Lung microvascular endothelial cell (primary cell): ENCODE data around the gene GRK4. TPM values are rescaled to one million over a fixed set of nuclear protein-coding genes. Genes with fewer than 3 reads are reported as not detected.
"Not testable (repeated sequence)": the region's sequence is repeated elsewhere in the genome, so short reads cannot be mapped to it uniquely, and the experiment has no call there.

Source experiments
- DNase-seq, 2 donors: peaks; one replicate each; pipeline versions ENCODE4 v3.0.0 to v3.0.0-alpha.2; 2010; ENCODE audit warnings: low read depth in 2 of 2
- total RNA-seq: library from RNA; depleted of rRNA; stranded (reverse); fragments of >200 nt; gene quantifications from 2 replicates; pipeline ENCODE4 v1.2.1, GENCODE V29; 2014

GRK4 gene
- total RNA-seq, 1 donor from 2014 or later, result 3.0 TPM

DNA sequence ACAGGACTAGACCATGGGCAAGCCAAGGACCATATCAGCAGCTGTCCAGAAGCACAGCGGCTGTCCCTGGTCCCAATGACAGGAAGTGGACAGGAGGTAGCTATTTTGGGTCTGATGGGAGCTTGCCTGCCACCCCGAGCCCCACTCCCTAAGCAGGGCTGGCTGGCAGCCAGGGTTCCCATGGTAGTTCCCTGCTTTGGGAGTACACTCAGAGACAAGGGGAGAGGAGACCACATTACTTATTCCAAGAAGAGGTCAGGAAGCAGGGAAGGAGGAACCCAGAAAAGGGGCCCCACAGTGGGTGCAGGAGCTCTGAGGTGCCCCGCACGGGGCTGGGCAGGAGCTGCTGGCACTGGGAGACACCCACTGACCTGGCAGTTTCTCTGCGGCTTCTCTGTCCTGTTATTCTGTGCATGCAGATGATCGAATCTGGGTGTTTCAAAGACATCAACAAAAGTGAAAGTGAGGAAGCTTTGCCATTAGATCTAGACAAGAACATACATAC lies 74.6 kb downstream of the GRK4 start:
- no peak for DNase-seq

DNA sequence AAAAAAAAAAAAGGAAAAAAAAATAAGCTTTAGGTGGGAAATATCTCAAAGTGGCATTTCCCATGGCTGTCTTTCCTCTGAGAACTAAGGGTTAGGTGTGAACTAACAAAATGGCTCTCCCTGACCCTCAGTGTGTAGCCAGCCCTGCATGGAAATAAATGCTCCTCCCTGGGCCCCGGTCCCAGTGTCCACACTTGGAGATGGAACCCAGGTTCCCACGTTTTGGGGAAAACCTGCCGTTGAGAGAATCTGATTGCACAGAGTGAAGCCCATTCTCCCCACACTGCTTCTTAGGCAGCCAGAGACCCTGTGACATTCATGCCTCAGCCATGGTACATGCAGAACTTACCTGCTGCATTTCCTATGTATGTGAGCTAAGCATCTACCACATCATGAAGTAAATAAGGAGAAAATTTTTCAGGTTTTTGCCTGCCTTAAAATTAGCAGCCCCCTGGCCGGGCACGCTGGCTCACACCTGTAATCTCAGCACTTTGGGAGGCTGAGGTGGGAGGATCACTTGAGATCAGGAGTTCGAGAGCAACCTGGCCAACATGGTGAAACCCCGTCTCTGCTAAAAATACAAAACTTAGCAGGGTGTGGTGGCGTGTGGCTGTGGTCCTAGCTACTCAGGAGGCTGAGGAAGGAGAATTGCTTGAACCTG lies 76.5 kb downstream of the GRK4 start:
- no peak for DNase-seq

DNA sequence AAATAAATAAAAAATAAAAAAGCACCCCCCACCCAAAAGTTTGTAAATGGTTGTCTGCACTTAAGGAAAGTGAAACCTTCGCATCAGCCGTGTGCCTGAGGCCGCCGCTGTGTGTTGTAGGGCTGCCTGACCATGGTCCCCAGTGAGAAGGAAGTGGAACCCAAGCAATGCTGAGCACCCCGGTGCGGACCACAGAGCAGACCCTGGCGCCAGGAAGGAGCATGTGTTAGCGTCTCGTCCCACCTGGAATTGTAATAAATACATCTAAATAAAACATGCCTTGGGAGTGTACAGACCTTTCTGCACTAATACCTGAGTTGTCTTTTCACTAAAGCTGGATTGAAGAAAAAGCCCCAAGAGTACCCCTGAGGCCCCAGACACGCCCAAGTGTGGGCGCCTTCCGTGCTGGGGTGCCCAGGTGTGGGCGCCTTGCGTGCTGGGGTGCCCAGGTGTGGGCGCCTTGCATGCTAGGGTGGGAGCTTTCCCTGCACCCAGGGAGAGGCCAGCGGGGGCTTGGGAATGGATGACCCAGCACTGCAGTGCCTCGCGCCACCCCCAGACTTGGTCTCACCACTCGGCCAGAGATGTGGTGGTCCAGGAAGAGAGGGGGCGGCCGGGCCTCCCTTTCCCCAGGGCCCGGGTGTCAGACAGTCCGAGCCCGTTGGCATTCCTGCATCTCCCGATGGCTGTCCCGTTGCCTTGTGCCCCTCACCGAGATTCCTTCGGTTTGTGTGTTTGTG lies 77.3 kb downstream of the GRK4 start:
- DNase-seq, result no peak

DNA sequence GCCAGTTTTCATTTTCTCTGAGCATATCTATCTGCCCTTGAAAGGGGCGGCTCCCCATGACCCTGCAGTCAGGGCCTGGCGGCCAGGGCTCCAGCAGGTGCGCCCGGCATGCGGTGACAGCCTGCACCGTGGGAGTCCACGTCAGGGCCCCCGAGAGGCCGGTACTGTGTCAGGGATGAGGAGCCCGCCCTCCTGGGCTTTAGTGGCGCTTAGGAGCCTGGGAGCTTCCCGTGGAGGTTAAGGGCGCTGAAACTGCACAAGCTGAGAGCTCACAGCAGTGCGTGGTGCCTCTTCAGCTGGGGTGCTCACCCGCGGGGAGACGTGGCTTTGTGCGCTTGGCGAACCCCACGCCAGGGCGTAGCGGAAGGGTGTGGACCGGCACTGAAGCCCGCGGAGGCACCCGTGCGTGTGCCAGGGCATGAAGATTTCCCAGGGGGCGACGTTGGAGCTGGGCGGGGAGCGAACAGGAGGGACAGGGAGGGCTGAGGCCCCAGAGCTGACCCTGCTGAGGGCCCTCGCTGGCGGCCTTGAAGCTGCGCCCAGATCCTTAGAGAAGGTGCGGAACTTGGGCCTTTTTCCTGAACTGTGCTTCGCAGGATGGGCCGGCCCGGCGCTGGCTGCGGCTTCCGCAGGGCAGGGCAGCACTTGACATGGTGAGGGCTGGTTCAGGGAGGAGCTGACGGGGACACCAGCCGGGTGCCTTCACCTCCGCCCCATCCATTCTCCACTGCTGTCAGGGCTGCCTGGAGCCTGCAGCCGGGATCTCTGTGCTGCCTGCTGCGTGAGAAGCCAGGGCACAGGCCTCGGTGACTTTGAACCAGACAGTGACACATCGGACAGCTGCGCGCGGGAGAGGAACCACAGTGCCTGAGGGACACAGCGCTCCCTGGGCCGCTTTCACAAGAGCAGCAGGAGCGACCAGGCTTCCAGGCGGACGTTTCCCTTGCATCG lies 78.1 kb downstream of the GRK4 start:
- DNase-seq, result peak; percentile 44 to 70

DNA sequence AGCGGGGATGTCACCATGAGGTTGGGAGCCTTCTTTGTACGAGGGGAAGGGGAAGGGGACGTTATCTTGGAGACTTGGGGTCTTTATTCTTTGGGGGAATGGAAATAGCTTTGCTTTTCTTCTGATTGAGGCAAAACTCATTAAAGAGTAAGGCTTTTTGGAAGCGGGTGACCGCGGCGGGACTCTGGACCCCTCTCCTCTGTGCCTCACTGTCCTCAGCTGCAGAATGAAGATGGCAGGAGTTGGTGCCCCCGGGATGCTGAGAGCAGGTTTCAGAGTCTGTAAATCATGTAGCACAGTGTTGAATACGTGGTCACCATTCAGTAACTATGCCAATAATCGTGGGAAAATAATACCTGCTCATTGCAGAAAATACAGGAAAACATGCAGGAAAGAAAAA lies 78.9 kb downstream of the GRK4 start:
- DNase-seq, result no peak

DNA sequence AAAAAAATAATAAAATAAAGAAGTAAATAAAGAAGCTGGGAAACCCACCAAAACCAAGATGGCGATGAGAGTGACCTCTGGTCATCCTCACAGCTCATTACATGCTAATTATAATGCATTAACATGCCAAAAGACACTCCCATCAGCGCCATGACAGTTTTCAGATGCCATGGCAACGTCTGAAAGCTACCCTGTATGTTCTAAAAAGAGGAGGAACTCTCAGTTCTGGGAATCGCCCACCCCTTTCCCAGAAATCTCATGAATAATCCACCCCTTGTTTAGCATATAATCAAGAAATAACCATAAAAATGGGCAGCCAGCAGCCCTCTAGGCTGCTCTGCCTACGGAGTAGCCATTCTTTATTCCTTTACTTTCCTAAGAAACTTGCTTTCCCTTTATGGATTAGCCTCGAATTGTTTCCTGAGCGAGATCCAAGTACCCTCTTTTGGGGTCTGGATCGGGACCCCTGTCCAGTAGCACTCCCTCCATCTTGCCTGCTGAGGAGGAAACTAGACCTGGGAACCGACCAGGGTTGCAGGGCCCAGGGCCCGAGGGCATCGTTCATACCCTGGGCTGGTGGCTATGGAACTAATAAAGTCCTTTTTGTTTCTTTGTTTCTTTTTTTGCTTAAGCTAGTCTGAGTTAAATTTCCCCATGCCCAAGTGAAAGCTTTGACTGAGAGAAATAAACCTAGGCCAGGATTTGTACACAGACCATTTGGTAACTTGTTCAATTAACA lies 80.1 kb downstream of the GRK4 start:
- no peak for DNase-seq

DNA sequence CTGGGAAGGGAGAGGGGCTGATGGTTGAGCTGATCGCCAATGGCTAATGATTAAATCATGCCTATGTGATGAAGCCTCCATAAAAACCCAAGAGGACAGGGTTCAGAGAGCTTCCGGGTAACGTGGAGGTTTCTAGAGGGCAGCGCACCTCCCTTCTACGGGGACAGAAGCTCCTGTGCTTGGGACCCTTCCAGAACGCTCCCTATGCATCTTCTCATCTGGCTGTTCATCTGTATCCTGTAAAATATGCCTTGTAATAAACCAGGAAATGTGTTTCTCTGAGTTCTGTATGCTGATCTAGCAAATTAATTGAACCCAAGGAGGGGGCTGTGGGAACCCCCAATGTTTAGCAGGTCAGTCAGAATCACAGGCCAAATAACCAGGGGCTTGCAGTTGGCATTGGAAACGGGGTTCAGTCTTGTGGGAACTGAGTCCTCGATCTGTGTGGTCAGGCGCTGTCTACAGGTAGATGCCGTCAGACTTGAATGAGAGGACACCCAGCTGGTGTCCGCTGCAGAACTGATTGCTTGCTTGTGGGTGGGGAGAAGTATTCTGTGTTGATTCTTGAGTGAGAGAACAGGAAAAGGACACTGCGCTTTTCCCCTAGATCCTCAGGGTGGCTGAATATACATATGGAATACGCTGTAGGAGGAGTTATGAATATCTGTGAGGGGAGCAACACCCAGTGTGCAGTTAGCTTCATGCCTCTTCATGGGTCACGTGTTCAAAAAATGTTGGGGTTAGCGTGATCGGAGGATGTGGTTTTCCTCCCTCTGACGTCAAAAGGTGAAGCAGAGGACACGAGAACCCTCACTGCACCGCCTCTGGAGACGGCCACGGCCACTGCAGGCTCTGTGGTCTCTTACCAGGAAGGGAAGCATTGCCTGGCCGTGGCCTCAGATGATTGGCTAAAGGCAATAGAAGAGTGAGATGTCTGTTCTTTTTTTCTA lies 81.8 kb downstream of the GRK4 start:
- DNase-seq, result peak in 1 of 2 donors; percentile 59

DNA sequence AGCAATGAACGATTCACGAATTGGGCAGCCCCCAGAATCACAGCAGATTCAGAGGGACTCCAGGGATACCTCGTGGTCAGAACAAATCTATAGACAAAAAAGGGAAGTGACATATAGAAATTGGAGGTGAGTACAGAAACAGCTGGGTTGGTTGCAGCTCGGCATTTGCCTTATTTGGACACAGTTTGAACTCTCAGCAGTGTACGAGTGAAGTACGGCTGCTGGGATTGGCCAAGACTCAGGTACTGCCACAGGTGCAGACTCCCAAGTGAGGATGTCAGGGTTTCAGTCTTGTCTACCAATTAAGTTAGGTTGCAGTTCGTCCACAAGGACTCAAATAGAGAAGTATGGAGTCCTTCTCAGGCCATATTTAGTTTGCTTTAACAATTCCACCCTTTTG lies 82.8 kb downstream of the GRK4 start:
- DNase-seq, result no peak

DNA sequence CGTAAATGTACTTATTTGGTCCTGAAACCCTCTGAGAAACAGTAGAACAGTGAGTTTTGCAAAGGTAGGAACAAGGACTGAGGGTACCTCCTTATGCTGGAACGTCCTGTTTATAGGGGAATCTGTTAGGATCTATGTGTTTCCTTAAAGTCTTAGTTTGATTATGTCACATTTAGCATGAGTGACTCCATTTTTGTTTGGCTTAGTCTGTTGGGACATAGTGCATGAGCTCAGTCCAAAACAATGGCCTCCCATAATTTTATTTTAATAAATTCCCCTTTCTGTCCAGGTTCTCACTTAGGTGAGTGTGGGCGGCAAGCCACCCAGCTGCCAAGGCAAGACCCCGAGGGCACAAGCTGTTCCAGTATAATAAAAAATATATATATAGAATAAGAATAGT lies 83.3 kb downstream of the GRK4 start:
- no peak for DNase-seq

DNA sequence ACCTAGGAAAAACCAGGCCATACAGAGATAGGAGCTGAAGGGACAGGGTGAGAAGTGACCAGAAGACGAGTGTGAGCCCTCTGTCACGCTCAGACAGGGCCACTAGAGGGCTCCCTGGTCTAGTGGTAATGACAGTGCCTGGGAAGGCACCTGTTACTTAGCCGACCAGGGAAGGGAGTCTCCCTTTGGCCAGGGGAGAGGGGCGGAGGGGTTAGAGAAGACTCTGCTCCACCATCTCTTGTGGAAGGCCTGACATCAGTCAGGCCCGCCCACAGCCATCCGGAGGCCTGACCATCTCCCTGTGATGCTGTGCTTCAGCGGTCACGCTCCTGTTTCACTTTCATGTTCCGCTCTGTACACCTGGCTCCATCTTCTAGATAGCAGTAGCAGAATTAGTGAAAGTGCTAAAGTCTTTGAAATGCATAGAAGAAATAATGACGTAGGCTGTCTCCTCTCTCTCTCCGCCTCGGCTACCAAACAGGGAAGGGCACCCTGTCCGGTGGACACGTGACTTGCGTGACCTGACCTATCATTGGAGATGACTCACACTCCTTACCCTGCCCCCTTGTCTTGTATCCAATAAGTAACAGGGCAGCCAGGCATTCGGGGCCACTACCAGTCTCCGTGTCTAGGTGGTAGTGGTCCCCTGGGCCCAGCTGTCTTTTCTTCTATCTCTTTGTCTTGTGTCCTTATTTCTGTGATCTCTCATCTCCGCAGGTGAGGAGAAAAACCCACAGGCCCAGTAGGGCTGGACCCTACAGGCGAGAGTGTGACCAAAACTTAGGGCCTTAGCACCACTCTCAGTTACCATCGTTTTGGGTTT lies 84.3 kb downstream of the GRK4 start:
- DNase-seq, result peak; percentile 60 to 69

DNA sequence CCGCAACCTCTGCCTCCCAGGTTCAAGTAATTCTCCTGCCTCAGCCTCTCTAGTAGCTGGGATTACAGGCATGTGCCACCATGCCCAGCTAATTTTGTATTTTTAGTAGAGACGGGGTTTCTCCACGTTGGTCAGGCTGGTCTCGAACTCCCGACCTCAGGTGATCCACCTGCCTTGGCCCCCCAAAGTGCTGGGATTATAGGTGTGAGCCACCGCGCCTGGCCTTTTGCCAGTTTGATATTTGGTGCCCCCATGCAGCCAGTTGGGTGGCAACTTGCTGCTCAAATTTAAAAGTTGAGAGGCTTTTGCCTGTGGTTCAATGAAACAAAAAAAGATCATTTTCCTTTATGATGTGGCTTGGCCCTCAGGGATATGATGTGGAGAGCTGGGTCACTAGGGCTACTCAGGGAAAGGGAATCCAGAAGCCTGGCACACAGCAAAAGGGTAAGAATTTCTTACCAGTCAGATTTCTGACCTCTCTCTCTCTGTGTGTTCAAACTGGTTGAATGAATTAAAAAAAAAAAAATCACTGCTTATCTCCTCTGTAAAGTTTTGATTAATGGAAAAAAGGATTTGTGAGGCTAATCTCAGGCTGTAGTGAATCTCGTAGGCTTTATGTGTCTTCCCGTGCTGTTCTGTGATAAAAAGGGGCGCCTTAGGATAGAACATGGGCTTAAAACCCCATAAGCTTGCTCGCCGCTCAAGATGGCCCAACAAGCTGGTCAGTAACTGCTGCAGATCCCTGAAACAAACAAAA lies 87.9 kb downstream of the GRK4 start:
- DNase-seq, result not testable (repeated sequence)

DNA sequence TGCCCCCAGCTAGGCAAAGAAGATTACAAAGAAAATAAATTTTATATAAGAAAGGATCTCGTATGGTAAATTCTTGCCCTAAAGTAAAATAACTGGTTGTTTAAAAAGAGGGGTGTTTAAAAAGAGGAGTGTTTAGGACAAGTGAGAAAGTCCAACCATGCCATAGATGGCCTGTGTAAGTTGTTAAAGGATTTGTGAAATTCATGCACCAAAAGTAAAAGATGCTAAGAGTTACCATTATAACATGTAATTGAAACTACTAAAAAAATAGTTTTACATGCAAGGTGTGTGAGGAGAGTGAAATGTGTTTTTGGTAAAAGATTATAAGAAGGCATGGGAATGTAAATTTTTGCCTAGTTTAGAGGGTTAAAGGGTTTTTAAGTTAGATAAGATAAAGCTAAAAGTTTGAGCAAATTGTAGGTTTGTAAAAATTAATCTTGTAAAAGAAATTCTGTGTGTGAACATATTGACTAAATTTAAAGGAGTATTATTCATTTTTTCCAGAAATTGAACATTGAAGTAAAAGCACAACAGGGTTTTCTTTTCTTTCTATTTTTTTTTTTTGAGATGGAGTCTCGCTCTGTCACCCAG lies 90.9 kb downstream of the GRK4 start:
- no peak for DNase-seq

DNA sequence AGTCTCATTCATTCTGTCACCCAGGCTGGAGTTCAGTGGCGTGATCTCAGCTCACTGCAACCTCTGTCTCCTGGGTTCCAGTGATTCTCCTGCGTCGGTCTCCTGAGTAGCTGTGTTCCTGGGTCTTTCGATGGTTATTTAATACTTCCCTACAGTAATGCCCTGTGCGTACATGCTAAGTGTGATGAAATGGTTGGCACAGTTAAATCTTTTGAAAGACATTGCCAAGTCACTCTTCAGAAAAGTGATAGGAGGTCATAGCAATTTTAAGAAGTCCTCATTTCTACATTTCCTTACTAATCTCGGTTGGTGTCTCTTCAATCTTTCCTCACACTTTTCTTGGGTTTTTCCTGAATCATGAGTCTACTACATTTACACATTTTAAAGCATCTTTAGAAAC lies 96.6 kb downstream of the GRK4 start:
- no peak for DNase-seq

DNA sequence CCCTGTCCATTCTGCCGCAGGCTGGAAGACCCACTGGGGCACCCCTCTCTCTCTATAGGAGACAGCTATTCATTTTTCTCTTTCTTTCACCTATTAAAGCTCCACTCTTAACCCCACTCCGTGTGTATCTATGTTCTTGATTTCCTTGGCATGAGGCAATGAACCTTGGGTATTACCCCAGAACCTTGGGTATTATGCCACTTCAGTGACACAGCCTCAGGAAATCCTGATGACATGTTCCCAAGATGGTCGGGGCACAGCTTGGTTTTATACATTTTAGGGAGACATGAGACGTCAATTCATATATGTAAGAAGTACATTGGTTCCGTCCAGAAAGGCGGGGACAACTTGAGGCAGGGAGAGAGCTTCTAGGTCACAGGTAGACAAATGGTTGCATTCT lies 97.6 kb downstream of the GRK4 start:
- DNase-seq, result no peak

DNA sequence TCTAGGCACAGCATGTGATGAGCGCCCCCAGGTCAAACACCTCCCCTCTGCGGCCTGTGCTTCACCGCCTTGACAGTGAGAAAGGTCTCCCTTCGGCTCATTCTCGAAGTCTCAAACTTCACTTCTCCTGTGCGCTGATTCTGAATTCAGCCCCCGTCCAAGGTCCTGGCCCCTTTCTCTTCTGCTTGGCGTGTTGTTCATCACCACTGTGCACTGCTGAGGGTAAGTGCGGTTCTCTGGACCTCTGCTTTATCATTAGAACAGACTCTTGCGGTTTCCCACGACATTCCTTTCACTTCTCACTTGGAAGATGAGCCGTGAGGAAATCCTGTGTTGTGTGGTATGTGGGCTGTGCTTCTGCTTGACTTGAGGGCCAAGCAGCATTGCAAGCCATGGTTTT lies 99.1 kb downstream of the GRK4 start:
- DNase-seq, result peak in 1 of 2 donors; percentile 21

DNA sequence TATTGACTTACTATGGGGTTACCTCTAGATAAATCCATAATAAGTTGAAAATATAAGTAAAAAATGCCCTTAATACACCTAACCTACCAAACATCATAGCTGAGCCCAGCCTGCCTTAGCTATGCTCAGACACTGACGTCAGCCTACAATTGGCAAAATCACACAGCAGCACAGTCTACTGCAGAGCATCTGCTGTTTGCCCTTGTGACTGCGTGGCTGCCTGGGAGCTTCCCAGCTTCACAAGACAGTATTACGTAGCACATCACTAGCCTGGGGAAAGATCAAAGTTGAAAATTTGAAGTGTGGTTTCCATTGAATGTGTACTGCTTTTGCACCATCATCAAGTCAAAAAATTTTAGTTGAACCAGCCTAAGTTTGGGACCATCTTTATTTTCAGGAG lies 102.2 kb downstream of the GRK4 start:
- DNase-seq, result no peak

DNA sequence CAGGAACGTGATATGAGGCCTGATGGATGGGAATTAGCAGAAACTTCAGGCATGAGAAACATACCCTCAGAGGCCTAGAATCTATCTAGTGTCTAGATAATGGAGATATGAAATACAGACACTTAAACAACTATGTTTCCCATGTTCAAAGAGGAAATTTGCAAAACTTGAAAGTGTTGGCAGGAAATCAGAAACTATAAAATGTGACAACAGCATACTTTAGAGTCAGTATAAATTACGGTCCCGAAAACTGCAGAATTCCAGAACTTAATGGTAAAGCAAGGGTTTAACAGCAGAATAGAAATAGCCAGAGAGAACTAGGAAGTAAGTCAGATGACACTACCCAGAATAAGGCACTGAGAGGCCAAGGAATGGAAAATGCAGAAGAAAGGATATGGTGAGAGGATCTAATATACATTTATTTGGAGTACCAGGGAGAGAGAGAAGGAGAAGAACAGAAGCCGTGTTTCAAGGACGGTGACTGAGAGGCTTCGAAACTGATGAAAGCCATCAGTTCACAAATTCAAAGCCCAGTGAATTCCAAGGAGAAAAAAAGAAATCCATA lies 103.5 kb downstream of the GRK4 start:
- DNase-seq, result no peak
